ENCODE measurements around the gene ANKRD63. TPM values are rescaled to one million over a fixed set of nuclear protein-coding genes. Genes with fewer than 3 reads are reported as not detected.

ANKRD63 gene
- total RNA-seq, 1 experiment from 2014 or later, result 1.2 TPM

DNA sequence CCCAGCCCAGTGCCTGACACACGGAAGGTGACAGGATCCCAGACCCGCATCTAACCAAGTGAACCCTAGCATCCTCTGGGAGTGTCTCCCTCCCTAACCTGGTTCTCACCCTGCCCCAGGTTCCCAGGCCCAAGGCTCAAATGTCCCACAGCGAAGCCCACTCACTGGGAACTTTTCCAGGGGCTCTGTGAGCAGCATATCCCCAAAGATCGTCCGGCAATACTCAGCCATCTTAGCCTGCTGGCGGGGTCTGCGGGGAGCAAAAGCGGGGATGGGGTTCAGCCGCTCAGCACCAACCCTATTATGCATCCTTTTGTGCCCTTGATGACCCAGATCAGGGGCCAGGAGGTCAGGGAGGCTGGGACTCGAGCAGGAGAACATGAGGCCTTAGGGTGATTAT, 14.5 kb upstream of the ANKRD63 start:
- ChIA-PET CTCF (interaction anchor here (0.9 to 4.3 kb wide), 7 partner anchors 11 to 41 kb away, joined by 3 to 23 read pairs (median 5); partner anchors contain the start of gene PLCB2), POLR2A (no interaction called here)
- Mint-ChIP-seq H3K36me3 (peaks cover 18% of the 10 kb centered on the region), H3K4me3 (no peak overlapping the region), H3K27me3 (ENCODE audit: low read depth) (peaks cover 14% of the 10 kb centered on the region), H3K9me3 (peaks cover 16% of the 10 kb centered on the region), H3K27ac (no peak overlapping the region), H3K4me1 (peaks cover 33% of the 10 kb centered on the region)
- no peak for ATAC-seq
- no peak for DNase-seq (ENCODE audit: low spot score)
- TF ChIP-seq GTF2I (CRISPR knock-in tag; conservative IDR thresholded peaks at IDR 0.05) (no peak), ZNF219 (CRISPR knock-in tag; IDR thresholded peaks at IDR 0.05; ENCODE audit: borderline replicate concordance) (no peak), ZNF232 (CRISPR knock-in tag; IDR thresholded peaks at IDR 0.05) (no peak), NR2C2 (CRISPR knock-in tag; IDR thresholded peaks at IDR 0.05) (no peak), GABPB1 (CRISPR knock-in tag; IDR thresholded peaks at IDR 0.05) (no peak), FOXP1 (CRISPR knock-in tag; IDR thresholded peaks at IDR 0.05; ENCODE audit: borderline replicate concordance) (no peak), JAZF1 (CRISPR knock-in tag; IDR thresholded peaks at IDR 0.05) (no peak)
- TF ChIP-seq, protein P1, sequence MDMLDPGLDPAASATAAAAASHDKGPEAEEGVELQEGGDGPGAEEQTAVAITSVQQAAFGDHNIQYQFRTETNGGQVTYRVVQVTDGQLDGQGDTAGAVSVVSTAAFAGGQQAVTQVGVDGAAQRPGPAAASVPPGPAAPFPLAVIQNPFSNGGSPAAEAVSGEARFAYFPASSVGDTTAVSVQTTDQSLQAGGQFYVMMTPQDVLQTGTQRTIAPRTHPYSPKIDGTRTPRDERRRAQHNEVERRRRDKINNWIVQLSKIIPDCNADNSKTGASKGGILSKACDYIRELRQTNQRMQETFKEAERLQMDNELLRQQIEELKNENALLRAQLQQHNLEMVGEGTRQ (CRISPR knock-in tag; IDR thresholded peaks at IDR 0.05), result no peak
- TF ChIP-seq, protein P2, sequence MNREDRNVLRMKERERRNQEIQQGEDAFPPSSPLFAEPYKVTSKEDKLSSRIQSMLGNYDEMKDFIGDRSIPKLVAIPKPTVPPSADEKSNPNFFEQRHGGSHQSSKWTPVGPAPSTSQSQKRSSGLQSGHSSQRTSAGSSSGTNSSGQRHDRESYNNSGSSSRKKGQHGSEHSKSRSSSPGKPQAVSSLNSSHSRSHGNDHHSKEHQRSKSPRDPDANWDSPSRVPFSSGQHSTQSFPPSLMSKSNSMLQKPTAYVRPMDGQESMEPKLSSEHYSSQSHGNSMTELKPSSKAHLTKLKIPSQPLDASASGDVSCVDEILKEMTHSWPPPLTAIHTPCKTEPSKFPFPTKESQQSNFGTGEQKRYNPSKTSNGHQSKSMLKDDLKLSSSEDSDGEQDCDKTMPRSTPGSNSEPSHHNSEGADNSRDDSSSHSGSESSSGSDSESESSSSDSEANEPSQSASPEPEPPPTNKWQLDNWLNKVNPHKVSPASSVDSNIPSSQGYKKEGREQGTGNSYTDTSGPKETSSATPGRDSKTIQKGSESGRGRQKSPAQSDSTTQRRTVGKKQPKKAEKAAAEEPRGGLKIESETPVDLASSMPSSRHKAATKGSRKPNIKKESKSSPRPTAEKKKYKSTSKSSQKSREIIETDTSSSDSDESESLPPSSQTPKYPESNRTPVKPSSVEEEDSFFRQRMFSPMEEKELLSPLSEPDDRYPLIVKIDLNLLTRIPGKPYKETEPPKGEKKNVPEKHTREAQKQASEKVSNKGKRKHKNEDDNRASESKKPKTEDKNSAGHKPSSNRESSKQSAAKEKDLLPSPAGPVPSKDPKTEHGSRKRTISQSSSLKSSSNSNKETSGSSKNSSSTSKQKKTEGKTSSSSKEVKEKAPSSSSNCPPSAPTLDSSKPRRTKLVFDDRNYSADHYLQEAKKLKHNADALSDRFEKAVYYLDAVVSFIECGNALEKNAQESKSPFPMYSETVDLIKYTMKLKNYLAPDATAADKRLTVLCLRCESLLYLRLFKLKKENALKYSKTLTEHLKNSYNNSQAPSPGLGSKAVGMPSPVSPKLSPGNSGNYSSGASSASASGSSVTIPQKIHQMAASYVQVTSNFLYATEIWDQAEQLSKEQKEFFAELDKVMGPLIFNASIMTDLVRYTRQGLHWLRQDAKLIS (CRISPR knock-in tag; IDR thresholded peaks at IDR 0.05; ENCODE audit: borderline replicate concordance), result no peak
- TF ChIP-seq, protein P3, sequence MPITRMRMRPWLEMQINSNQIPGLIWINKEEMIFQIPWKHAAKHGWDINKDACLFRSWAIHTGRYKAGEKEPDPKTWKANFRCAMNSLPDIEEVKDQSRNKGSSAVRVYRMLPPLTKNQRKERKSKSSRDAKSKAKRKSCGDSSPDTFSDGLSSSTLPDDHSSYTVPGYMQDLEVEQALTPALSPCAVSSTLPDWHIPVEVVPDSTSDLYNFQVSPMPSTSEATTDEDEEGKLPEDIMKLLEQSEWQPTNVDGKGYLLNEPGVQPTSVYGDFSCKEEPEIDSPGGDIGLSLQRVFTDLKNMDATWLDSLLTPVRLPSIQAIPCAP (CRISPR knock-in tag; IDR thresholded peaks at IDR 0.05), result no peak
- TF ChIP-seq, protein P4, sequence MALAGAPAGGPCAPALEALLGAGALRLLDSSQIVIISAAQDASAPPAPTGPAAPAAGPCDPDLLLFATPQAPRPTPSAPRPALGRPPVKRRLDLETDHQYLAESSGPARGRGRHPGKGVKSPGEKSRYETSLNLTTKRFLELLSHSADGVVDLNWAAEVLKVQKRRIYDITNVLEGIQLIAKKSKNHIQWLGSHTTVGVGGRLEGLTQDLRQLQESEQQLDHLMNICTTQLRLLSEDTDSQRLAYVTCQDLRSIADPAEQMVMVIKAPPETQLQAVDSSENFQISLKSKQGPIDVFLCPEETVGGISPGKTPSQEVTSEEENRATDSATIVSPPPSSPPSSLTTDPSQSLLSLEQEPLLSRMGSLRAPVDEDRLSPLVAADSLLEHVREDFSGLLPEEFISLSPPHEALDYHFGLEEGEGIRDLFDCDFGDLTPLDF (CRISPR knock-in tag; IDR thresholded peaks at IDR 0.05), result no peak
- TF ChIP-seq, protein P5, sequence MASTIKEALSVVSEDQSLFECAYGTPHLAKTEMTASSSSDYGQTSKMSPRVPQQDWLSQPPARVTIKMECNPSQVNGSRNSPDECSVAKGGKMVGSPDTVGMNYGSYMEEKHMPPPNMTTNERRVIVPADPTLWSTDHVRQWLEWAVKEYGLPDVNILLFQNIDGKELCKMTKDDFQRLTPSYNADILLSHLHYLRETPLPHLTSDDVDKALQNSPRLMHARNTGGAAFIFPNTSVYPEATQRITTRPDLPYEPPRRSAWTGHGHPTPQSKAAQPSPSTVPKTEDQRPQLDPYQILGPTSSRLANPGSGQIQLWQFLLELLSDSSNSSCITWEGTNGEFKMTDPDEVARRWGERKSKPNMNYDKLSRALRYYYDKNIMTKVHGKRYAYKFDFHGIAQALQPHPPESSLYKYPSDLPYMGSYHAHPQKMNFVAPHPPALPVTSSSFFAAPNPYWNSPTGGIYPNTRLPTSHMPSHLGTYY (CRISPR knock-in tag; IDR thresholded peaks at IDR 0.05), result no peak
- TF ChIP-seq, protein P6, sequence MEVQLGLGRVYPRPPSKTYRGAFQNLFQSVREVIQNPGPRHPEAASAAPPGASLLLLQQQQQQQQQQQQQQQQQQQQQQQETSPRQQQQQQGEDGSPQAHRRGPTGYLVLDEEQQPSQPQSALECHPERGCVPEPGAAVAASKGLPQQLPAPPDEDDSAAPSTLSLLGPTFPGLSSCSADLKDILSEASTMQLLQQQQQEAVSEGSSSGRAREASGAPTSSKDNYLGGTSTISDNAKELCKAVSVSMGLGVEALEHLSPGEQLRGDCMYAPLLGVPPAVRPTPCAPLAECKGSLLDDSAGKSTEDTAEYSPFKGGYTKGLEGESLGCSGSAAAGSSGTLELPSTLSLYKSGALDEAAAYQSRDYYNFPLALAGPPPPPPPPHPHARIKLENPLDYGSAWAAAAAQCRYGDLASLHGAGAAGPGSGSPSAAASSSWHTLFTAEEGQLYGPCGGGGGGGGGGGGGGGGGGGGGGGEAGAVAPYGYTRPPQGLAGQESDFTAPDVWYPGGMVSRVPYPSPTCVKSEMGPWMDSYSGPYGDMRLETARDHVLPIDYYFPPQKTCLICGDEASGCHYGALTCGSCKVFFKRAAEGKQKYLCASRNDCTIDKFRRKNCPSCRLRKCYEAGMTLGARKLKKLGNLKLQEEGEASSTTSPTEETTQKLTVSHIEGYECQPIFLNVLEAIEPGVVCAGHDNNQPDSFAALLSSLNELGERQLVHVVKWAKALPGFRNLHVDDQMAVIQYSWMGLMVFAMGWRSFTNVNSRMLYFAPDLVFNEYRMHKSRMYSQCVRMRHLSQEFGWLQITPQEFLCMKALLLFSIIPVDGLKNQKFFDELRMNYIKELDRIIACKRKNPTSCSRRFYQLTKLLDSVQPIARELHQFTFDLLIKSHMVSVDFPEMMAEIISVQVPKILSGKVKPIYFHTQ (CRISPR knock-in tag; IDR thresholded peaks at IDR 0.05), result no peak
- TF ChIP-seq, protein P7, sequence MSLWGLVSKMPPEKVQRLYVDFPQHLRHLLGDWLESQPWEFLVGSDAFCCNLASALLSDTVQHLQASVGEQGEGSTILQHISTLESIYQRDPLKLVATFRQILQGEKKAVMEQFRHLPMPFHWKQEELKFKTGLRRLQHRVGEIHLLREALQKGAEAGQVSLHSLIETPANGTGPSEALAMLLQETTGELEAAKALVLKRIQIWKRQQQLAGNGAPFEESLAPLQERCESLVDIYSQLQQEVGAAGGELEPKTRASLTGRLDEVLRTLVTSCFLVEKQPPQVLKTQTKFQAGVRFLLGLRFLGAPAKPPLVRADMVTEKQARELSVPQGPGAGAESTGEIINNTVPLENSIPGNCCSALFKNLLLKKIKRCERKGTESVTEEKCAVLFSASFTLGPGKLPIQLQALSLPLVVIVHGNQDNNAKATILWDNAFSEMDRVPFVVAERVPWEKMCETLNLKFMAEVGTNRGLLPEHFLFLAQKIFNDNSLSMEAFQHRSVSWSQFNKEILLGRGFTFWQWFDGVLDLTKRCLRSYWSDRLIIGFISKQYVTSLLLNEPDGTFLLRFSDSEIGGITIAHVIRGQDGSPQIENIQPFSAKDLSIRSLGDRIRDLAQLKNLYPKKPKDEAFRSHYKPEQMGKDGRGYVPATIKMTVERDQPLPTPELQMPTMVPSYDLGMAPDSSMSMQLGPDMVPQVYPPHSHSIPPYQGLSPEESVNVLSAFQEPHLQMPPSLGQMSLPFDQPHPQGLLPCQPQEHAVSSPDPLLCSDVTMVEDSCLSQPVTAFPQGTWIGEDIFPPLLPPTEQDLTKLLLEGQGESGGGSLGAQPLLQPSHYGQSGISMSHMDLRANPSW (CRISPR knock-in tag; conservative IDR thresholded peaks at IDR 0.05; ENCODE audit: low read depth), result no peak
